CD4-positive, alpha-beta T cell (primary cell): ENCODE measurements around the gene ZBTB43. TPM values are rescaled to one million over a fixed set of nuclear protein-coding genes. Genes with fewer than 3 reads are reported as not detected.

Experiments used
- ATAC-seq: fragments of 200-7000 bp; cut with Tn5 transposase; one replicate; pipeline ENCODE4 v1.10.0; 2022; ENCODE audit warnings: mild to moderate bottlenecking; ENCODE audit not compliant: poor library complexity
- CTCF ChIA-PET: fragments of 350-600 bp; sonication (Branson Sonifier 250); formaldehyde crosslinking; loops from one replicate; lab custom pipeline; 2021; ENCODE audit warnings: antibody characterized with exemption, inconsistent platforms; lab: Charles Lee
- POLR2A ChIA-PET: fragments of 350-600 bp; sonication (Branson Sonifier 250); formaldehyde crosslinking; loops from one replicate; lab custom pipeline; 2021; ENCODE audit warnings: antibody characterized with exemption, inconsistent platforms; lab: Charles Lee
- DNase-seq, 14 experiments: peaks; one replicate each; pipeline ENCODE4 v3.0.0-alpha.2; 2013 to 2020; ENCODE audit warnings: mixed read lengths in 2 of 14
- H3K27ac ChIP-seq, 2 donors: one replicate each; pipeline versions ENCODE4 v1.5.1 to v1.7.0; 2013; ENCODE audit warnings: low read length in 2 of 2, low read depth in 1 of 2, mild to moderate bottlenecking in 1 of 2
- H3K27me3 ChIP-seq, 2 experiments: 1 replicate in 1 of 2; 2 replicates in 1 of 2; pipeline versions ENCODE4 v1.6.1 to v1.7.0; 2013; ENCODE audit warnings: low read length in 2 of 2, control low read depth in 1 of 2, mild to moderate bottlenecking in 1 of 2, moderate library complexity in 1 of 2; ENCODE audit not compliant: insufficient read depth in 2 of 2, control insufficient read depth in 1 of 2
- H3K36me3 ChIP-seq: one replicate; pipeline ENCODE4 v1.6.1; 2013; ENCODE audit warnings: low read length, control low read depth; ENCODE audit not compliant: insufficient read depth
- H3K4me1 ChIP-seq: one replicate; pipeline ENCODE4 v1.6.1; 2013; ENCODE audit warnings: low read length, control low read depth; ENCODE audit not compliant: insufficient read depth
- H3K4me3 ChIP-seq: one replicate; pipeline ENCODE4 v1.5.1; 2013; ENCODE audit warnings: mild to moderate bottlenecking, low read length, moderate library complexity
- H3K9me3 ChIP-seq, 2 experiments: 1 replicate in 1 of 2; 2 replicates in 1 of 2; pipeline versions ENCODE4 v1.6.1 to v1.7.0; 2013; ENCODE audit warnings: low read length in 2 of 2, mild to moderate bottlenecking in 2 of 2, control low read depth in 1 of 2, moderate library complexity in 1 of 2; ENCODE audit not compliant: control insufficient read depth in 1 of 2, insufficient read depth in 1 of 2
- H3K27ac Mint-ChIP-seq: one replicate; pipeline ENCODE4 v1.8.0; 2020; ENCODE audit warnings: mixed read lengths
- H3K27me3 Mint-ChIP-seq: one replicate; pipeline ENCODE4 v1.8.0; 2021; ENCODE audit warnings: mixed read lengths
- H3K36me3 Mint-ChIP-seq: one replicate; pipeline ENCODE4 v1.8.0; 2021; ENCODE audit warnings: low read depth, mixed read lengths
- H3K4me1 Mint-ChIP-seq: one replicate; pipeline ENCODE4 v1.8.0; 2021; ENCODE audit warnings: low read depth, mixed read lengths
- H3K4me3 Mint-ChIP-seq: one replicate; pipeline ENCODE4 v1.8.0; 2020; ENCODE audit warnings: mild to moderate bottlenecking, mixed read lengths
- H3K9me3 Mint-ChIP-seq: one replicate; pipeline ENCODE4 v1.8.0; 2020; ENCODE audit warnings: mixed read lengths
- CTCF ChIP-seq: fragments of 200-600 bp; IDR thresholded peaks from one replicate; pipeline ENCODE4 v1.8.0; 2022; ENCODE audit warnings: antibody characterized with exemption, mild to moderate bottlenecking
- intact Hi-C, 2 experiments: fragments of 100-400 bp; cut with DNase I in 1 of 2; cut with micrococcal nuclease in 1 of 2; formaldehyde crosslinking; loops; one replicate each; pipeline versions ENCODE4 v1.15.1 to v1.9.0; 2023 to 2025; cut with DNase I, micrococcal nuclease
- total RNA-seq, 174 experiments: library from RNA in 2 of 174; stranded (reverse) in 2 of 174; gene quantifications; one replicate each; pipeline ENCODE4 v1.2.3 and lab custom pipeline; 2021 to 2026

Gene ZBTB43
- total RNA-seq, 2 experiments from 2014 or later, result 47.7 to 50.8 TPM

DNA sequence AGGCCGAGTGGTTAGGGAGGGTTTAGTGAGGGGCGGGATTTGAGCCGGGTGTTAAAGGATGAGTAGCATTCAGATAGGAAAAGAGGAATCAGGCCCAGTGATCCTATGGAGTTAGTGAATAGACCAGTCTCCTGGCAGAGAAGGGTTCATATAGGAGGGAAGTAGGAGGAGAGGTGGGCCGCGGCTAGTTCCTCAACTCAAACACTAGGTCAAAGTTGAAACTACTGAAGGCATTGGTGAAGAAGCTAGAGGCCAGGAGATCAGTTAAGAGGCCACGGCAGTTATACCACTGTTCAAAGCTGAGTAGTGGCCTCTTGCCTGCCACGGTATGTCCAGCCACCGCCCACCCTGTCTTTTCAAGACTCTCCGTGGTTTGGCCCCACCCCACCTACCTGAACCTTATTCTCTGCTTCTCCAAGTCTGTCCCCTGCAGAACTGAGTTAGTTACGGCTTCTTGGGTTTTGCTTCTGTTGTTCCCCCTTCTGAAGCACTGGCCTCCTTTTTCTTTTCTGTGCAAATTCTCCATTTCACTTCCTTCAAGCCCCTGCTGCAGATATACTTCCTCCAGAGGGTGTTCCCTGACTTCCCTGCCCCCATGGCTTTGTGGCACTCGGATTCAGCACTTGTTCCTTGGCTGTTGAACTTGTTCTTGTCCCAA, 57.4 kb downstream of the ZBTB43 start:
- H3K36me3 Mint-ChIP-seq, result peaks cover 30% of the 10 kb centered on the region
- CTCF ChIA-PET, result no interaction called here
- Histone ChIP-seq H3K9me3 (no peaks in the 10 kb centered on the region), H3K36me3 (peaks cover 3% of the 10 kb centered on the region), H3K4me1 (peaks cover 26% of the 10 kb centered on the region), H3K27me3 (no peaks in the 10 kb centered on the region), H3K27ac (no peak overlapping the region), H3K4me3 (peak overlapping the region; percentile 74)
- DNase-seq (peak in 1 of 14 experiments; percentile 25), ATAC-seq (no peak)
- peak overlapping the region; percentile 69 for H3K27ac Mint-ChIP-seq
- peak overlapping the region; percentile 95 for H3K4me3 Mint-ChIP-seq
- TF ChIP-seq CTCF, result no peak
- POLR2A ChIA-PET, result interaction anchor here (1.3 kb wide), 1 partner anchor 10 kb away, joined by 3 read pairs; no protein-coding TSS in a partner anchor
- H3K4me1 Mint-ChIP-seq, result peaks cover 35% of the 10 kb centered on the region
- intact Hi-C loops, result loop anchor here in 1 of 2 experiments (5.0 kb wide), 1 partner anchor 140 kb away; no protein-coding TSS in a partner anchor
- peaks cover 4% of the 10 kb centered on the region for H3K27me3 Mint-ChIP-seq
- no peaks in the 10 kb centered on the region for H3K9me3 Mint-ChIP-seq

DNA sequence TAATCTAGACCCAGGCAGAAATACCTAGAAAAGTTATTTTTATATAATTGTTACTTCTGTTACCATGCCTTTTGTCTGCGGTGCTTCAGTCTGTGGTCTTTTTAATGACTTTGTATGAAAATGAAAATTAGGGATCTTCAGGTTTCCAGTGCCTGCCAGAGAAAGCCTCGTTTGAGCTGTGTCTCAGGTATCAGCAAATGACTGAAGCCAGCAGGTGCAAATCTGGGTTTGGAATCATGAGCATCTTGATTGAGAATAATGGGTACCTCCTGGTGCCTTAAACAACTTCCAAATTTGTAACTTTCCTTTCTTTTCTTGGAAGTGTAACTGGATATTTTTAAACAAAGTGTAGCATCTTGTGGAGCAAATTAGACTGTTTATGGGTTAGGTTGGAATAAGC, 59.9 kb downstream of the ZBTB43 start:
- H3K27me3 ChIP-seq, result no peaks in the 10 kb centered on the region
- ChIA-PET POLR2A (interaction anchor here (0.6 kb wide), 1 partner anchor 52 kb away, joined by 3 read pairs; no protein-coding TSS in a partner anchor), CTCF (no interaction called here)
- Mint-ChIP-seq H3K9me3 (no peaks in the 10 kb centered on the region), H3K4me1 (peaks cover 35% of the 10 kb centered on the region), H3K27me3 (no peaks in the 10 kb centered on the region), H3K4me3 (no peak overlapping the region), H3K27ac (no peak overlapping the region), H3K36me3 (peaks cover 51% of the 10 kb centered on the region)
- ATAC-seq (no peak), DNase-seq (no peak)
- no peak for TF ChIP-seq CTCF
- peaks cover 10% of the 10 kb centered on the region for H3K36me3 ChIP-seq
- peaks cover 20% of the 10 kb centered on the region for H3K4me1 ChIP-seq
- H3K9me3 ChIP-seq, result no peaks in the 10 kb centered on the region
- no peak overlapping the region for H3K27ac ChIP-seq
- intact Hi-C loops, result loop anchor here in 1 of 2 experiments (5.0 kb wide), 1 partner anchor 142 kb away; no protein-coding TSS in a partner anchor
- H3K4me3 ChIP-seq, result no peak overlapping the region

DNA sequence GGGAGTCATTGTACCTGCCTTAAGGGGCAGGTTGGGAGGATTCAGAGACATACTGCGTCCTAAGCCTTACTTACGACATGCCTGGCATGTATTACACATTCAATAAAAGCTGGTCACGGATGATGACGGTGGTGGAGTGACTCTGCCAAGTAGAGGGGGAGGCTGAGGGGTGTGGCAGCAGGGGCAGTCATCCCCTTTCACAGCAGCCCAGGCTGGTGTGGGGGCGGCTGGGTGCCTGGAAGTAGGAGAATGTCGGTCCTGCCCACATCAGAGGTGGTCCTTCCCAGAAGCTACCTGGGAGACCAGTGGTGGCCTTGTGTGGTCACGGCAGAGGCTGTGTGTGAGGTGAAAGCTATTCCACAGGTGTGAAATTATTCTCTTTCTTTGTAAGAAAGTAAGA, 64.5 kb downstream of the ZBTB43 start:
- Histone ChIP-seq H3K27ac (no peak overlapping the region), H3K4me3 (no peak overlapping the region), H3K9me3 (no peaks in the 10 kb centered on the region), H3K4me1 (no peaks in the 10 kb centered on the region), H3K27me3 (no peaks in the 10 kb centered on the region), H3K36me3 (peaks cover 10% of the 10 kb centered on the region)
- ChIA-PET POLR2A (no interaction called here), CTCF (no interaction called here)
- H3K4me3 Mint-ChIP-seq, result no peak overlapping the region
- no peaks in the 10 kb centered on the region for H3K9me3 Mint-ChIP-seq
- no peak for TF ChIP-seq CTCF
- intact Hi-C loops, result no loop called here
- no peak overlapping the region for H3K27ac Mint-ChIP-seq
- ATAC-seq (no peak), DNase-seq (no peak)
- no peaks in the 10 kb centered on the region for H3K27me3 Mint-ChIP-seq
- peaks cover 45% of the 10 kb centered on the region for H3K36me3 Mint-ChIP-seq
- peaks cover 16% of the 10 kb centered on the region for H3K4me1 Mint-ChIP-seq
